ENCODE data around the gene INTS7. TPM values are rescaled to one million over a fixed set of nuclear protein-coding genes. Genes with fewer than 3 reads are reported as not detected.

Gene INTS7
- polyA plus RNA-seq, 3 donors: 6.1 to 10.7 (median 7.6) TPM

GRCh38 chr1:211915924-211916323 lies 119.4 kb downstream of the INTS7 start:
- Histone ChIP-seq H3K4me3 (replicated peaks in 1 of 3; ENCODE audit: low read depth in 2 of 3, low read length in 3 of 3) (no peak overlapping the region), H3K27ac (ENCODE audit: low read depth in 1 of 2, low read length in 2 of 2) (no peak overlapping the region), H3K27me3 (ENCODE audit: control insufficient read depth in 2 of 2, insufficient read depth in 2 of 2, low read length in 2 of 2) (no peaks in the 10 kb centered on the region), H3K4me1 (ENCODE audit: control insufficient read depth in 1 of 2, insufficient read depth in 2 of 2, low read length in 2 of 2) (peaks cover 13 to 14% of the 10 kb centered on the region in 2 donors), H3K4me2 (replicated peaks; ENCODE audit: extremely low read depth, low read length, poor library complexity, severe bottlenecking) (no peak overlapping the region), H4K20me1 (ENCODE audit: insufficient read depth, low read length) (no peaks in the 10 kb centered on the region), H3K79me2 (ENCODE audit: insufficient read depth, low read length) (no peaks in the 10 kb centered on the region), H3K9ac (ENCODE audit: insufficient read depth, low read length, poor library complexity, severe bottlenecking) (no peak overlapping the region), H3K36me3 (replicated peaks in 1 of 2; ENCODE audit: control insufficient read depth in 1 of 2, insufficient read depth in 2 of 2, low read length in 2 of 2) (no peaks in the 10 kb centered on the region), H2AFZ (ENCODE audit: insufficient read depth, low read depth, low read length, poor library complexity, severe bottlenecking) (no peak overlapping the region), H3K9me3 (replicated peaks in 1 of 2; ENCODE audit: control insufficient read depth in 1 of 2, insufficient read depth in 1 of 2, low read length in 2 of 2) (no peaks in the 10 kb centered on the region)
- H3K27me3 Mint-ChIP-seq (ENCODE audit: low read depth in 3 of 3): peaks cover 1 to 15% (median 6%) of the 10 kb centered on the region in 3 donors
- TF ChIP-seq CTCF (IDR thresholded peaks at IDR 0.05): no peak
- peaks cover 34% of the 10 kb centered on the region for H3K4me1 Mint-ChIP-seq
- H3K4me3 Mint-ChIP-seq: no peak overlapping the region
- DNase-seq: no peak
- no CpG with 5 or more reads among the region's 2 CpGs for WGBS (ENCODE audit: insufficient coverage)
- intact Hi-C loops (cut with micrococcal nuclease): no loop called here
- no peaks in the 10 kb centered on the region for H3K9me3 Mint-ChIP-seq
- no peak overlapping the region for H3K27ac Mint-ChIP-seq
- no peaks in the 10 kb centered on the region for H3K36me3 Mint-ChIP-seq

- no peaks in the 10 kb centered on the region for H3K36me3 Mint-ChIP-seq
- peaks cover 1 to 8% (median 6%) of the 10 kb centered on the region in 3 donors for H3K27me3 Mint-ChIP-seq (ENCODE audit: low read depth in 3 of 3)
- H3K4me2 ChIP-seq (replicated peaks; ENCODE audit: extremely low read depth, low read length, poor library complexity, severe bottlenecking): no peak overlapping the region
- no peak overlapping the region for H3K27ac ChIP-seq (ENCODE audit: low read depth in 1 of 2, low read length in 2 of 2)
- H3K4me3 ChIP-seq (replicated peaks in 1 of 3; ENCODE audit: low read depth in 2 of 3, low read length in 3 of 3): no peak overlapping the region
- peaks cover 0 to 2% (median 0%) of the 10 kb centered on the region in 7 donors for H3K9me3 Mint-ChIP-seq
- intact Hi-C loops (cut with micrococcal nuclease): no loop called here
- no peak overlapping the region for H2AFZ ChIP-seq (ENCODE audit: insufficient read depth, low read depth, low read length, poor library complexity, severe bottlenecking)
- no peaks in the 10 kb centered on the region for H3K79me2 ChIP-seq (ENCODE audit: insufficient read depth, low read length)
- H3K9ac ChIP-seq (ENCODE audit: insufficient read depth, low read length, poor library complexity, severe bottlenecking): no peak overlapping the region
- H4K20me1 ChIP-seq (ENCODE audit: insufficient read depth, low read length): no peaks in the 10 kb centered on the region
- no peak for TF ChIP-seq CTCF (IDR thresholded peaks at IDR 0.05)
- H3K36me3 ChIP-seq (replicated peaks in 1 of 2; ENCODE audit: control insufficient read depth in 1 of 2, insufficient read depth in 2 of 2, low read length in 2 of 2): no peaks in the 10 kb centered on the region
- no peak overlapping the region for H3K27ac Mint-ChIP-seq
- no peak overlapping the region for H3K4me3 Mint-ChIP-seq
- H3K4me1 Mint-ChIP-seq: peaks cover 47% of the 10 kb centered on the region
- WGBS (ENCODE audit: insufficient coverage): 98% methylated on average over 8 of the region's 13 CpGs
- no peaks in the 10 kb centered on the region for H3K9me3 ChIP-seq (replicated peaks in 1 of 2; ENCODE audit: control insufficient read depth in 1 of 2, insufficient read depth in 1 of 2, low read length in 2 of 2)
- H3K27me3 ChIP-seq (ENCODE audit: control insufficient read depth in 2 of 2, insufficient read depth in 2 of 2, low read length in 2 of 2): no peaks in the 10 kb centered on the region
- peaks cover 42 to 43% of the 10 kb centered on the region in 2 donors for H3K4me1 ChIP-seq (ENCODE audit: control insufficient read depth in 1 of 2, insufficient read depth in 2 of 2, low read length in 2 of 2)
- DNase-seq: no peak
Observed at GRCh38 chr1:211912844-211913432, 122.4 kb downstream of the INTS7 start.

Data from CD14-positive monocyte (primary cell).